Measurements from ENCODE around the gene BATF.

BATF gene

DNA sequence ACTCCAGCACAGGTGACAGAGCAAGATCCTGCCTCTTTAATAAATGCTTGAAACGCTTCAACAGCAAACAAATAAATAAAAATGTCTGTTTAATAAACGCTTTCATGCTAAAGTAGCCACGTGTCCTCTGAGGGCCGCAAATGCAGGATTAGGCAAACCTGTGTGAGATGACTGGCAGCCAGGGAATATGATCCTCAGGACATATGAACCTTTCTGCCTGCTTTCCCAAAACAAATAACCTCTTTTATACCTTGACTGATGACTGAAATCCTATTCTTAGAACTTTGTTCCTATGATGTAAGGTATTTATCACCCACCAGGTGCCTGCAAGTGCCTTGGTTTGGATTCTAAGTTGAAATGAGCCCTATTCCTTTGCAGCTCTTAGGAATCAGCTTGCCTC, 41.7 kb downstream of the BATF start:
- DNase-seq, result no peak

DNA sequence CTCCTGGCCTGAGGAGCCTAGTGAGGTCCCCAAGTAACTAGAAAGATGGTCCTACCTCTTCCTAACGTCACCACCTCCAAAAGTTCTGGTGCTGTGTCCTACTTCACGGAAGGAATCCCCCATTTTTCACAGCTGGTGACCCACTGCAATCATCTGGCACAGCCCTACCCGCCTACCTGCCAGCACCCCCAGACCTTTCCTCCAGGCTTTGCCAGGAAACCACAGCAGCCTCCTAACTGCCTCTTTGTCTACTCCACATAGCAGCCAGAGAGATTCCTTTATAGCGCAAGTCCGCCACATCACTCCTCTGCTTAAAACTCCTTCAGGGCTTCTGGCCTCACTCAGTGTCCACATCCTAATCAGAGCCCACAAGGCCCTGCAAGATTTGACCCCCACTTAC, 42.8 kb downstream of the BATF start:
- DNase-seq, result no peak

DNA sequence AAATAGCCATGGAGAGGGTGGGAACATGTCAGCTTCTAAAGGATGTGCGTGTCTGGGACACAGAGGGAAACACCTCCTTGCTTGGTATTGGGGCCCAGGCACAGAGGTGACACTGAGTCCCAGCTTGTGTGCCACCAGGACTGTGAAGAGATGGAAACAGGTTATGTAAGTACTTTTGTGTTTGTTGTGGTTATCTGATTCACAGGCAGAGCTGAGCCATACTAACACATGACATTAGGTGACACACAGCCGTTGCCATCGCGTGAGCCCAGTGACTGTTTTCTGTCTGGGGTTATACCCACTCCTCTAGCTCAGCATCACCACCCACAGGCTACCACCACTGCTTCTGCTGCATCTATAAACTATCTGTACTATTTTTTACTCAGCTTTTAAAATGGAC, 44.1 kb downstream of the BATF start:
- DNase-seq, result peak; percentile 59

DNA sequence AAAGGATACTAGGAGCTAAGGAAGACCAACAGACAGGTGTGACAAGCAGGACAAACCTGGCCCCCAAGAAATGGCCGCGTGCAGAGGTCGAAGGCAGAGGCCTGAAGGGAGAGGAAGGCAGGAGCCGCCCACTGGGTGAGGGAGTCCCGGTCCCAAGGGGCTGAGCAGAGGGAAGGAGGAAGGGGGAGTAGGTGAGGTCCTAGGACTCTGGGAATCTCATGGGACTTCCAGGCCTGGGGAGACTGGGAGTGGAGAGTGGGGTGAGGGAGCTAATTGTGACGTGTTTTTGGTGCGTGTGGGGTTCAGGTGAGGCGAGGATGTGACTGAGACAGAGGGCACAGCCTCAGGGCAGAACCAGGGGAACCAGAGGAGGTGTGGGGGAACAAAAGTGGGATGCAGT, 44.5 kb downstream of the BATF start:
- DNase-seq, result no peak

DNA sequence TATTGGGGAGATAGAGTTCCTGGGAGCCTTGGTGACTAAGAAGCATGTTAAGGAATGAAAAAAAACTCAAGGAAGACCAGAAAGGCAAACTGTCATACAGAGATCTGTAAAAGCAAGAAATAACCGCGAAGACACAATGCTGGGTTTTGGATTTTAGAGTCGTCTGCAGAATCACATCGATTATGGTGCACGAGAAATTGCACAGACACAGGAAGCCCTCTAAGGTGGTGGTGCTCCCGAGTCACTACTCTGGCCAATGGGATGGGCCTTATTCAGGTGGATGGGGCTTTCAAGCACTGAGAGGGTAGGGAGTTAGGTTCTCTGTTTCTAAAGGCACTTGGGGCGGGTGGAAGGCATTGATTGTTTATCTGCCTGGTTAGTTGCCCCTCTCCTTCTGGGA, 45.9 kb downstream of the BATF start:
- DNase-seq, result no peak

DNA sequence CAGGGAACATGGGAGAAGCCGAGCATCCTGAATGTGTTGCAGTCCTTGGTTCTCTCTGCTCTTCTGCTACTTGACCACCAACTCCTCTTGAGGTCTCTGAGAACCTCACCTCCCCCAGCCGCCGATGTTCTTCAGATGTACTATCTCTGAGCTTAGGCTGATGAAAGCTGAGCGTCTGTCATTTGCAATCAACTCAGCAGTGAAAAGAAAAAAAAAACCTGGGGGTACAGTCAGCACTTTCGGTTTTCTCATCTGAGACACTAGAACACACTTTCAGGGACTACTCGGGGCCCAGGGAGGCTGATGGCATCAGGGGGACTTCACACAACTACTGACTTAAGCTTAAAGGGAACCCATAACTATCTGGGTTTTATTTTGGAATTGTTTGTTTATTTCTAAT, 46.5 kb downstream of the BATF start:
- no peak for DNase-seq

DNA sequence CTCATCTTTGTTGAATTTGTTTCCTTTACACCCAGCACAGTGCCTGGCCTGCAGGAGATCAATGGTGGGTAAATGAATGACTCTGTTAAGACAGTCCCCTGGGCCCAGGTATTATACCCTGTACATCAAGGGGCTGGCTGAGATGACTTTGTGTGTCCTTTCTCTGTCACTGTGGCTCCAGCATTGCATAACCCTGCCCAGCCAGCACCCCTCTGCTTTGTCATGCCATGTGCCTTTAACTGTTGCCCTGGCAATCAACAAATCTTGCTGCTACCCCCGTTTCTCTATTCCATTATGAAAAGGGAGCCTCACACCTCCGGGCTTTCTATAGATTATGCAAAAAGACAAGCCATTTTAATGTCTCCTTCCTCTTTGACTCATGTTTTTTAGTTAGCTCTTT, 48.5 kb downstream of the BATF start:
- DNase-seq, result no peak

DNA sequence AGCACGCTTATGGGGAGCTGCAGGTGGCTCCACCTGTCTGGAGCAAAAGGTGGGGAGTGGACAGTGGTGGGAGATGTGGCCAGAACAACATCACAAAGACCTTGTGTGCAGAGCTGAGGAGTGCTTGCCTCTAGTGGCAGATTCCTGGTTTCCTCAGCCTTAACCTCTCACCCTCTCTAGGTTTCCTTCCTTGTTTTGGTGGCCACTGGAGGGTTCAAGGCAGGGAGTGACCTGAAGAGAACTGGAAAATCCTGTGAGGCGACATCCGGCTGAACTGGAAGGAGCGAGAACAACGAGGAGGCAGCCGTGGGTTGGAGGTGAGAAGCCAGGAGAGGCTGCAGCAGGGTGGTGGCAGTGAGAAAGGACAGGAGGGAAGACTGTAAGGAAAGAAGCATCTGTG, 49.8 kb downstream of the BATF start:
- DNase-seq, result no peak

DNA sequence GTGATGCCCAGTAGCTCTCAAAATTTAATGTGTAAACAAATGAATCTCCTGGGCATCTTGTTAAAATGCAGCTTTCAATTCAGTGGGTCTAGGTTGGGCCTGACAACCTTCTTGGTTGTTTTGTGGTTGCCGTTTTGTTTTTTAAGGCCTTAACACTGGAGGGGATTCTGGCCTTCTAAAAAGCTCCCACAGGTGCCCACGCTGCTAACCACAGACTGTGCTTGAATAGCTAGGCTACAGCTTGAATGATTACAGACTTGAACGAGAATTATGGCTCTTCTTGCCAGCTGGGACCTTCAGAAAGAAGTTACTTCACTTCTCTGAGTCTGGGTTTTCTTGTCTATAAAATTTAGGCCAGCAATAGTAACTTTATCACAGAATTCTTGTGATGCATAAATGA, 54.8 kb downstream of the BATF start:
- no peak for DNase-seq

DNA sequence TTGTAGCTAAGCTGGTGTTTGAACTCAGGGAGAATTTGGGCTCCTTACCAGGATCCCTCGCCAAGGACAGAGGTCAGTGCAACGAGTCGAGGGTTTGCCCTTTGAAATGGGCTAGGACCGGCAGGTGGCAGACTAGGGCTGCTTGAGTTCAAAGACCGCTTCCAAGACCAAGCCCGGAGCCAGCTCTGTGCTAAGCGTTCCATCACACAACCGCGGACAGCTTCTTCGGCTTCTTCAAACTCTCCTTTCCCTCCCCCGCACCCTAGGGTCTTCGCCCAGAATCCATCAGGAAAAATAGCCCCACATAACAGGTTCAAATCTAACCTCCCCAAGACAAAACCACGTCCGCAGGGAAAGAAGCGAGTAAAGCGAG, 55.4 kb downstream of the BATF start:
- DNase-seq, result peak; percentile 67

DNA sequence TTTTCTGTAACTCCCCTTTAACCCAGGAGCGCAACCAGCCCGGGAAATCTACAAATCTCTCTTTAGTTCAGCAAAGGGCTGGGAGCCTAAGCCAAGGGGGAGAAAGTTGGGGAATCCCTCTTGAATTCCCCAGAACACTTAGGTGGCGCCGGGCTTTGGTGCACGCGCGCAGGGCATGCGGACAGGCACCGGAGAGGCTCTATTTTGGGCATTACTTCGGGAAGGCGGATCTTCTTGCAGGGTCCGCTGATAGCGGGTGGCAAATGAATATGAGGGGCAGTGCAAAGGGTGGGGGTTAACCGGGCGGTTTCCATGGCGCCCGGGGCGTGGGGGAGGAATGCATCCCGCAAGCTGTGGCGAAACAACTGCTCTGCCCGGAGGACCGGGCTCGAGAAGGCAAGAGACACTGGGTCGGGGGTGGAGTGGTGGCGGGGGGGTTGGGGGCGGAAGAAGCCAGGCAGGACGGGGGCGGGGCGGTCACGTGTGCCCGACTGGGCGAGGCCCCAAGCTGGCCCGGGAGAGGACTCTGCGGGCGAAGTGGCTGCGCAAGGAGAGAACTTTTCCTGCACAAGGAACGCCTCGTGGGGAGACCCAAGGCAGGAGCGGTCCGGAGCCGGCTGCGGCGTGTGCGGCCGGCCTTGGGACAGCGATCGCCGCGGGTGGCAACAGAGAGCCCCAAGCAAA, 56.0 kb downstream of the BATF start, which contains the start of gene FLVCR2:
Gene FLVCR2, plus strand, starts transcription at position 519 of the 684 bp plus-strand sequence. CDS start 353 bp downstream, outside the sequence.
- peak; percentile 49 for DNase-seq

DNA sequence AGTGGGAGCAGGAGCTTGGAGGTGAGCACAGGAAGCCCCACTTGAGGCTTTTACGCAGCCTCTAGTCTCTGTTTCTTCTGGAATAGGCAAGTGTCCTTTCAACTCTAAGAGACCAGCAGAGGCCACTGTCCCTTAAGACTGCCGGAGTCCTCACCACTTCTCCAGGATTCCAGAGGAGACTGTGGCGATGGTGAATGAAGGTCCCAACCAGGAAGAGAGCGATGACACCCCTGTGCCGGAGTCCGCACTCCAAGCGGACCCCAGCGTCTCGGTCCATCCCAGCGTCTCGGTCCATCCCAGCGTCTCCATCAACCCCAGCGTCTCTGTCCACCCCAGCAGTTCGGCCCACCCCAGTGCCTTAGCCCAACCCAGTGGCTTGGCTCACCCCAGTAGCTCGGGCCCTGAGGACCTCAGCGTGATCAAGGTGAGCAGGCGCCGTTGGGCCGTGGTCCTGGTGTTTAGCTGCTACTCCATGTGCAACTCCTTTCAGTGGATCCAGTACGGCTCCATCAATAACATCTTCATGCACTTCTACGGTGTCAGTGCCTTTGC, 56.6 kb downstream of the BATF start:
- peak; percentile 4 for DNase-seq

DNA sequence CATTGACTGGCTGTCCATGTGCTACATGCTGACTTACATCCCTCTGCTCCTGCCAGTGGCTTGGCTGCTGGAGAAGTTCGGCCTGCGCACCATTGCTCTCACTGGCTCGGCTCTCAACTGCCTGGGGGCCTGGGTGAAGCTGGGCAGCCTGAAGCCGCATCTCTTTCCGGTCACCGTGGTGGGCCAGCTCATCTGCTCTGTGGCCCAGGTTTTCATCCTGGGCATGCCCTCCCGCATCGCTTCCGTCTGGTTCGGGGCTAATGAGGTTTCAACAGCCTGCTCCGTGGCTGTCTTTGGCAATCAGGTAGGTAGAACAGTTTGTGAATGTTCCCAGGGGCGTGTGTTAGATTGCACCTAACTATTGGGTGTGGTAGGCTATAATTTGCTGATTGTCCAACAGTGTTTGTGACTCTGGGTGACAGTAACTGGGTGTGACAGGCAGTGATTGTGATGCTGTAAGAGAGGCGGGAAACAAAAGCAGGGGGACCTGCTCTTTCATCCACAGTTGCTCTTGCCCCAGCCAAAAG, 57.1 kb downstream of the BATF start:
- no peak for DNase-seq

DNA sequence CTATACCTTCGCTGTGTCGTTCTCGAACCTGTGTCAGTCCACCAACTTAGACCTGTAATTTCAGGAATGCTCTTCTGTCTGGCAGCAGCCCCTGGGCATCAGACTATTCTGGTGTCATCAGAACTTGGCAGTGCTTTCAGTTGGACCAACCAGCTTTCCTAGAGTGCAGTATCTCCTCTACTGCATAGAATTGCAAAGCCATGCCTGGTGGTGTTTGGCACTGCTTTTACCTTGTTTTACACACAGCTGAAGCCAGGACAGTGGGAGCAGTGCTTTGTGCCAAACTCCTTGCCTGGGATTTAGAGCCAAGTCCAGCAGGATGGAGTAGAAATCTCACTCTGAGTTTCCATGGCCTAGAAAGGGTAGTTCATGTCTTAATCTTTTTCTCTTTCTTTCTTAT, 57.6 kb downstream of the BATF start:
- DNase-seq, result no peak

DNA sequence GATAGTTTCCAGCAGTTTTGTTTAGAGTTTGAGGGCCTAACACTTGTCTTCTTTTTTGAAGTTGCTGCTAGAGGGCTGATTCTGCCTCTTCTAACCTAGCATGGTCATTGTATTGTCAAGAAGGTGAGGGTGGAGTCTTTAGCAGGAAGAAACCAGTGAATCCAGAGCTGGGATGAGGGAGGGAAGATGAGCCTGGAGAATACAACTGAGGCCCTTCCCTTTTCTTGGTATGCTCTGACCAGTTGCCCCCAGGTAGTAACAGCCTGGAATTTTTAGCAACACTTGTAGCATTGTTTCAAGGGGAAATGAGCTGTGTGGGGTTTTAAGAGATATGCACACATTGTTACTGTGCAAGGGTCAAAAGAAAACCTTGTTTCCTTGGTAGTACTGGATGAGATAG, 65.1 kb downstream of the BATF start:
- DNase-seq, result no peak

DNA sequence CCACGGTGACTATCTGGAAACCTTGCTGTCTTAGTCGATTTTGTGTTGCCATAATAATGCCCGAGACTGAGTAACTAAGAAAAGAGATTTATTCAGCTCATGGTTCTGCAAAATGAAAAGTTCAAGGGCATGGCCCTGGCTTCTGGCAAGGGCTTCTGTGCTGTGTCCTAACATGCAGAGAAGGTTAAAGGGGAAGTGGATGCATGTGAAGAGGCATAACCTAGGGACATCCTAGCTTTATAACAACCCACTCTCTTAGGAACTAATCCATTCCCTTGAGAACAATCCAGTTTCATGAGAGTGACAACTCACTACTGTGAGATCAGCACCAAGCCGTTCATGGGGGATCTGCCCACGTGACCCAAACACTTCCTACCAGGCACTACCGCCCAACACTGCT, 67.7 kb downstream of the BATF start:
- no peak for DNase-seq

DNA sequence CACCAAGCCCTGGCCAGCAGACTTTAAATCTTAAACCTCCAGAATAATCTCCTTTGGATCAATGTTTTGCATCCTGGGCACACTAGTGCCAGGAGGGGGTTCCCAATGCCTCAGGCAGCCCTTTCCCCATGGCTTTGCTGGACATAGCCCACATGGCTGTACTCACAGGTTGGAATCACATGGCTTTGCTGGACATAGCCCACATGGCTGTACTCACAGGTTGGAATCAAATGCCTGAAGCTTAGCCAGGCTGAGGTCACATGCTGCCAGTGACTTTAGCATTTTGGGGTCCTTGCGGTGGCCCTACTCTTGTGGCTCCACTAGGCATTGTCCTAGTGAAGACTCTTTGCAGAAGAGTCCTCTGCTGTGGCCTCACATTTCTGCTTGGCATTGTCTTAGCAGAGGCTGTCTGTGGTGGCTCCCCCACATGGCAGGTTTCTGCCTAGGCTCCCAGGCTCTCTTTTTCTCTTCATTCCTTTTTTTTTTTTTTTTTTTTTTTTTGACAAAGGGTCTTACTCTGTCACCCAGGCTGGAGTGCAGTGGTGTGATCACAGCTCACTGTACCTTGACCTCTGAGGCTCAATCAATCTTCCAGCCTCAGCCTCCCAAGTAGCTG, 69.2 kb downstream of the BATF start:
- no peak for DNase-seq

DNA sequence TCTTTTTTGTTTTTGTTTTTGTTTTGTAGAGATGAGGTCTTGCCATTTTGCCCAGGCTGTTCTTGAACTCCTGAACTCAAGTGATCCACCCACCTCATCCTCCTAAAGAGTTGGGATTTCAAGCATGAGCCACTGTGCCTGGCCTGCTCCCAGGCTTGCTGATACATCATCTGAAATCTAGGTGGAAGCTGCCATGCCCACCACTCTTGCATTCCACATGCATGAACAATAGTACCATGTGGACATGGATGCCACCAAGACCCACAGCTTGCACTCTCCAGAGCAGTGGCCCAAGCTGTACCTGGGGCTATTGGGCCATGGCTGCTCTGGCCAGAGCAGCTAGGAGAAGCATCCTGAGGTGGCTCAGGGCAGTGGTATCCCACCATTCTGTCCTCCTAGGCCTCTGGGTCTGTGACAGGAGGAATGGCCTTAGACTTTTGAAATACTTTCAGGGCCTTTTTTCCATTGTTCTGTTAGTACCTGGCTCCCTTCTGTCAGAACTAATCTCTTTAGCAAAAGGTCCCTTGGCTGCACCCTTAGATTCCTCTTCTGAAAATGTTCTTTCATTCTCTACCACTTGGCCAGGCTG, 69.8 kb downstream of the BATF start:
- DNase-seq, result no peak

DNA sequence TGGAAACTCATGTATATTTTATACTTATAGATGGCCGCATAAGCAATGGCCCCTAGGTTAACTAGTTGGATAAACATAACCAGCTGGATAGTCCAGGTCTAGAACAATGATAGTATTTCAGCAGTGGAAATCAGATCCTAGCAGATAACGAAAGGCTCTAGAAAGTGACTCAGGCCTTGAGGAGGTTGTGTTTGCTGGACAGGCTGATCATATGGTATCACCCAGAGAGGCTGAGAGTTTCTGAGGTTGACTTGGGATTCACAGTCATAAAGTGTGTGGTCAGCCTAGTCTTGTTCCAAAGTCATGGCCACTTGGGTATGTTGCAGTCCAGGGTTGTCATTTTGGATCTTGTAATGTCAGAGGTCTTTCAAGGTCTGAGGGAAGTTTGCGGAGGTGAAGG, 73.0 kb downstream of the BATF start:
- no peak for DNase-seq

All from activated gamma-delta T cell treated with Interleukin-2 at 50 U/mL for 16 hours (primary cell).